ENCODE measurements around the gene OGDH.

DNA sequence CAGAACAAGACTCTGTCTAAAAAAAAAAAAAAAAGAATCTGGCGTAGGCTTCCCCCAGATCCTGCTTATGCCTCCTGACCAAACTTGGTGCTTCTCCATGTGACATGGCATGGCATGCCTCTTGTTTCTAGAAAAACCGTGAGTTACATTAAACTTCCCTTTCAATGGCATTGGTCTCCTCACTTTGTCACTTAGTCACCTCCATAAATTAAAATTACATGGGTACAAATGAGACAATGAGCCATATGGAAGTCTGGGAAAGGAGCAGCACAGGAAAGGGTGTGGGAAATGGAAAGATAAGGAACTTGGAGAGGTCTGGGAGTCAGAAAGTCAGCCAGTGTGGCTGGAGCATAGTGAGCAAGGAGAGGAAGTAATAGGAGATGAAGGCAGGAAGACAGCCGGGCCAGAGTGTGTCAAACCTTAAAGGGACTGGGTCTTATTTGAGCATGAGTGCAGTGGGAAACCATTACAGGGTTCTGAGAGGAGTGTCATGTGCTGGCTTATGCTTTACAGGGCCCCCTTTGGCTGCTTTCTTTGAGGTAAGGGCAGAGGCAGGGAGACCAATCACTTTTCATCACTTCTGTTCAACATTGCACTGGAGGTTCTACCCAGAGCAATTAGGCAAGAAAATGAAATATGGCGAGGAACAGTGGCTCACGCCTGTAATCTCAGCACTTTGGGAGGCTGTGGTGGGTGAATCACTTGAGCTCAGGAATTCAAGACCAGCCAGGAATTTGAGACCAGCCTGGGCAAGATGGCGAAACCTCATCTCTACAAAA is 120.9 kb downstream of the OGDH start:
- TF ChIP-seq CREB1 (IDR thresholded peaks at IDR 0.05; ENCODE audit: low read depth) = no peak
- no peak for TF ChIP-seq FOXM1 (IDR thresholded peaks at IDR 0.05; ENCODE audit: borderline replicate concordance, low read depth)
- TF ChIP-seq EP300 (IDR thresholded peaks at IDR 0.05; ENCODE audit: borderline replicate concordance) = no peak
- TF ChIP-seq REST (IDR thresholded peaks at IDR 0.05; ENCODE audit: low read depth) = no peak
